COLO668 (cell line): Measurements from ENCODE around the gene AREG.

Experiments used
- DNase-seq: peaks from one replicate; lab custom pipeline; 2025; ENCODE audit not compliant: unreplicated experiment; lab: John Stamatoyannopoulos, UW

Gene AREG

GRCh38 chr4:74456056-74456744, 11.3 kb downstream of the AREG start:
- DNase-seq = no peak

GRCh38 chr4:74456849-74457395, 12.0 kb downstream of the AREG start:
- DNase-seq = no peak

- no peak for DNase-seq
Observed at GRCh38 chr4:74460833-74461232, 15.9 kb downstream of the AREG start.

GRCh38 chr4:74463123-74463522, 18.2 kb downstream of the AREG start:
- no peak for DNase-seq

- DNase-seq = no peak
Observed at GRCh38 chr4:74464291-74464690, 19.4 kb downstream of the AREG start.

- no peak for DNase-seq
Observed at GRCh38 chr4:74466242-74466641, 21.3 kb downstream of the AREG start.

GRCh38 chr4:74471264-74471663, 26.3 kb downstream of the AREG start:
- no peak for DNase-seq

GRCh38 chr4:74473155-74473811, 28.3 kb downstream of the AREG start:
- no peak for DNase-seq

GRCh38 chr4:74474345-74475090, 29.6 kb downstream of the AREG start:
- no peak for DNase-seq

- no peak for DNase-seq
Observed at GRCh38 chr4:74475091-74475800, 30.3 kb downstream of the AREG start.

- no peak for DNase-seq
Observed at GRCh38 chr4:74475946-74476345, 31.0 kb downstream of the AREG start.

GRCh38 chr4:74479009-74479408, 34.1 kb downstream of the AREG start:
- DNase-seq = no peak

GRCh38 chr4:74480267-74480666, 35.3 kb downstream of the AREG start:
- DNase-seq = no peak

- no peak for DNase-seq
Observed at GRCh38 chr4:74481891-74482609, 37.1 kb downstream of the AREG start.

- no peak for DNase-seq
Observed at GRCh38 chr4:74483226-74483911, 38.4 kb downstream of the AREG start.

- DNase-seq = no peak
Observed at GRCh38 chr4:74486905-74487304, 42.0 kb downstream of the AREG start.

GRCh38 chr4:74487771-74488170, 42.8 kb downstream of the AREG start:
- DNase-seq = no peak

- DNase-seq = no peak
Observed at GRCh38 chr4:74490736-74491135, 45.8 kb downstream of the AREG start.

- no peak for DNase-seq
Observed at GRCh38 chr4:74499986-74500781, 55.2 kb downstream of the AREG start.
